ENCODE results near the gene ARL15.

DNA sequence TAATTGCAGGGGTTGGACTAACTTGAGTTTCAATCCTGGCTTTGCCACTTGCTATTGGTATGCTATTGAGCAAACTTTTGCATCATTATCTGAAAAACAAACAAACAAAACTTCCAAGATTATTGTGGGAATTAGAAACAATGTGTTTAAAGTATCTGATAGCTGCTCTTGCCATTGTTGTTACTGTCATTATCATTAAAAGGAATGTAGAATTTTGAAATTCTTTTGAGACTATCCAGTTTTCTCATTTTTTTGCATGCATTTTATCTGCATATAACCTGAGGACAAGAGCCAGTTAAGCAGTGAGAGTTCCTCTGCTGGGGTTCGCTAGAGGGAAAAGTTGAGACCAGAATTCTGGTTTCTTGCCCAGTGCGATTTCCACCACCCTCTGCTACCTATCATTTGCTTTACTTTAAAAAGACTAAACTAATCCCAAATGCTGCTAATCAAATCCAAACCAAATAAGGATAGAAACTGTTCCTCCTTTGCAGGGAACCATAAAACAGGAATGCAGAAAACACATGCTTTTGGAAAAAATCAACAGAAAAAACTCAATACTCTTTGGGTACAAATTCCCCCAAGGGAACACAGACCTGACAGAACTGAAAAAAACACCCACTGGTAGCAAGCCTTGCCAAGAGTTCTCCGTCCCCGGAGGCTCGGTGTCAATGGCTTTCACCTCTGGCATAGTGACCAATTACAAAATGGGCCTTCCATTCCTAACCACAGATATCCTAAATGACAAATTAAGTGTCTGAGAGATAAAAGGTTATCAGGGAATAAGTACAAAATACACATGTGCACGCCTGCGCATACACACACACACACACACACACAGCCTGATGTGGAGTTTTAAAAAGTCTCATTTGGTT, 373.7 kb downstream of the ARL15 start:
- TF ChIP-seq, protein P1, sequence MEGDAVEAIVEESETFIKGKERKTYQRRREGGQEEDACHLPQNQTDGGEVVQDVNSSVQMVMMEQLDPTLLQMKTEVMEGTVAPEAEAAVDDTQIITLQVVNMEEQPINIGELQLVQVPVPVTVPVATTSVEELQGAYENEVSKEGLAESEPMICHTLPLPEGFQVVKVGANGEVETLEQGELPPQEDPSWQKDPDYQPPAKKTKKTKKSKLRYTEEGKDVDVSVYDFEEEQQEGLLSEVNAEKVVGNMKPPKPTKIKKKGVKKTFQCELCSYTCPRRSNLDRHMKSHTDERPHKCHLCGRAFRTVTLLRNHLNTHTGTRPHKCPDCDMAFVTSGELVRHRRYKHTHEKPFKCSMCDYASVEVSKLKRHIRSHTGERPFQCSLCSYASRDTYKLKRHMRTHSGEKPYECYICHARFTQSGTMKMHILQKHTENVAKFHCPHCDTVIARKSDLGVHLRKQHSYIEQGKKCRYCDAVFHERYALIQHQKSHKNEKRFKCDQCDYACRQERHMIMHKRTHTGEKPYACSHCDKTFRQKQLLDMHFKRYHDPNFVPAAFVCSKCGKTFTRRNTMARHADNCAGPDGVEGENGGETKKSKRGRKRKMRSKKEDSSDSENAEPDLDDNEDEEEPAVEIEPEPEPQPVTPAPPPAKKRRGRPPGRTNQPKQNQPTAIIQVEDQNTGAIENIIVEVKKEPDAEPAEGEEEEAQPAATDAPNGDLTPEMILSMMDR (conservative IDR thresholded peaks at IDR 0.05): no peak
- TF ChIP-seq EZH2 (IDR thresholded peaks at IDR 0.05; ENCODE audit: low read depth): no peak
